Transverse colon (tissue), 3 donors: ENCODE data around the gene FASN.

Experiments
- CTCF ChIP-seq, 5 experiments: fragments of 200-600 bp in 3 of 5; fragments of 450-650 bp in 2 of 5; sonication (generic) in 3 of 5; IDR thresholded peaks; 1 replicate in 2 of 5; 2 replicates in 3 of 5; pipeline ENCODE4 v1.5.1; 2016 to 2017; ENCODE audit warnings: antibody characterized with exemption in 5 of 5, inconsistent platforms in 3 of 5, mild to moderate bottlenecking in 2 of 5, moderate library complexity in 1 of 5
- POLR2A ChIP-seq: fragments of 450-650 bp; IDR thresholded peaks from one replicate; pipeline ENCODE4 v1.6.1; 2016; ENCODE audit warnings: antibody characterized with exemption, mild to moderate bottlenecking, moderate library complexity

- no peak for TF ChIP-seq POLR2A
- TF ChIP-seq CTCF (IDR thresholded peaks at IDR 0.05), result no peak
Measured at GRCh38 chr17:82112914-82113311, 14.9 kb upstream of the FASN start.
